H1 (cell line): ENCODE measurements around the gene SLC25A21.

Experiments
- FOSL1 ChIP-seq: IDR thresholded peaks from 2 replicates; pipeline ENCODE4 v1.6.1; 2011; ENCODE audit warnings: mild to moderate bottlenecking, low read depth, low read length, moderate library complexity; ENCODE audit not compliant: insufficient read depth
- JUN ChIP-seq: IDR thresholded peaks from 2 replicates; pipeline ENCODE4 v1.6.1; 2011; ENCODE audit warnings: low read depth, mild to moderate bottlenecking, improper control_type of control experiment, low read length
- SP1 ChIP-seq: IDR thresholded peaks from 2 replicates; pipeline ENCODE4 v1.6.1; 2011; ENCODE audit warnings: low read depth, low read length
- TF ChIP-seq, protein P1 (sequence below), 3 experiments: IDR thresholded peaks; 1 replicate in 2 of 3; 2 replicates in 1 of 3; pipeline versions ENCODE4 v1.5.1 to v1.6.1; 2011; ENCODE audit warnings: low read length in 3 of 3, mild to moderate bottlenecking in 3 of 3, inconsistent platforms in 2 of 3, low read depth in 1 of 3, moderate library complexity in 1 of 3; ENCODE audit not compliant: insufficient read depth in 1 of 3; ENCODE audit errors: control extremely low read depth in 1 of 3
- TF ChIP-seq, protein P2 (sequence below): IDR thresholded peaks from 2 replicates; pipeline ENCODE4 v1.6.1; 2012; ENCODE audit warnings: inconsistent platforms

DNA sequence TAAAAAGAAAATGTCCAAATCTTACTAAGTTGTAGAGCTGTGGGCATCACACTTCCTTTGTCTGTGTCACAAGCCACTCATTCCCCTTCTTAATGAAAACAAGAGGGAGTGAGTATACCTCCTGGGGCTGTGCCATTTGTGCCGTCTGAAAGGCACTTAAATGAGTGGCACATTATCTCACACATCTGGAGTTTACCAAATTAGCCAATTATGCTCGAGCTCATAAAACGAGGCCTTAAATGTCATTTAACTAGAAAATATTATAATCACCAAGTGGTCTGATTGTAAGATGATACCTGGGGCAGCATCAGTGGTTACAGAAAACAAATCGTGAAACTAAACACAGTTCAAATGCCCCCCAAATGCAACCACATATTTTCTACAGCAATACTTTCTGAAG lies 364.7 kb downstream of the SLC25A21 start:
- TF ChIP-seq, protein P1, sequence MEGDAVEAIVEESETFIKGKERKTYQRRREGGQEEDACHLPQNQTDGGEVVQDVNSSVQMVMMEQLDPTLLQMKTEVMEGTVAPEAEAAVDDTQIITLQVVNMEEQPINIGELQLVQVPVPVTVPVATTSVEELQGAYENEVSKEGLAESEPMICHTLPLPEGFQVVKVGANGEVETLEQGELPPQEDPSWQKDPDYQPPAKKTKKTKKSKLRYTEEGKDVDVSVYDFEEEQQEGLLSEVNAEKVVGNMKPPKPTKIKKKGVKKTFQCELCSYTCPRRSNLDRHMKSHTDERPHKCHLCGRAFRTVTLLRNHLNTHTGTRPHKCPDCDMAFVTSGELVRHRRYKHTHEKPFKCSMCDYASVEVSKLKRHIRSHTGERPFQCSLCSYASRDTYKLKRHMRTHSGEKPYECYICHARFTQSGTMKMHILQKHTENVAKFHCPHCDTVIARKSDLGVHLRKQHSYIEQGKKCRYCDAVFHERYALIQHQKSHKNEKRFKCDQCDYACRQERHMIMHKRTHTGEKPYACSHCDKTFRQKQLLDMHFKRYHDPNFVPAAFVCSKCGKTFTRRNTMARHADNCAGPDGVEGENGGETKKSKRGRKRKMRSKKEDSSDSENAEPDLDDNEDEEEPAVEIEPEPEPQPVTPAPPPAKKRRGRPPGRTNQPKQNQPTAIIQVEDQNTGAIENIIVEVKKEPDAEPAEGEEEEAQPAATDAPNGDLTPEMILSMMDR (IDR thresholded peaks at IDR 0.05; ENCODE audit: control extremely low read depth in 1 of 3, insufficient read depth in 1 of 3, low read depth in 1 of 3, low read length in 3 of 3), result no peak
- TF ChIP-seq SP1 (no peak), FOSL1 (no peak), JUN (no peak)
- TF ChIP-seq, protein P2, sequence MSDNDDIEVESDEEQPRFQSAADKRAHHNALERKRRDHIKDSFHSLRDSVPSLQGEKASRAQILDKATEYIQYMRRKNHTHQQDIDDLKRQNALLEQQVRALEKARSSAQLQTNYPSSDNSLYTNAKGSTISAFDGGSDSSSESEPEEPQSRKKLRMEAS, result no peak
